PC-9 (cell line): Measurements from ENCODE around the gene PCGF1. TPM values are rescaled to one million over a fixed set of nuclear protein-coding genes. Genes with fewer than 3 reads are reported as not detected.

Experiments used
- BruUV-seq: library from RNA; stranded (reverse); fragments of 400-500 nt; replicated peaks from 2 replicates; lab custom pipeline; 2021; lab: Mats Ljungman, UMichigan
- CTCF ChIA-PET: fragments of 300-600 bp; sonication (Branson Sonifier 250); formaldehyde crosslinking; loops from one replicate; lab custom pipeline; 2022; ENCODE audit warnings: antibody characterized with exemption; lab: Charles Lee
- POLR2A ChIA-PET: fragments of 300-600 bp; sonication (Branson Sonifier 250); formaldehyde crosslinking; loops from one replicate; lab custom pipeline; 2022; ENCODE audit warnings: antibody characterized with exemption; ENCODE audit not compliant: unreplicated experiment; lab: Charles Lee
- DNase-seq, 2 experiments: peaks; one replicate each; pipeline versions ENCODE4 v3.0.0 to v3.0.0-alpha.2; 2015 to 2022; ENCODE audit warnings: mixed read lengths in 1 of 2
- H2AFZ ChIP-seq: fragments of 200-600 bp; sonication (generic); 2 replicates; pipeline ENCODE4 v1.8.1; 2017; ENCODE audit warnings: antibody characterized with exemption
- H3F3A ChIP-seq: fragments of 200-600 bp; sonication (generic); 2 replicates; pipeline ENCODE4 v1.8.1; 2017; ENCODE audit warnings: antibody characterized with exemption, mild to moderate bottlenecking, low read depth; ENCODE audit not compliant: insufficient read depth
- H3K27ac ChIP-seq: fragments of 200-600 bp; sonication (generic); 2 replicates; pipeline ENCODE4 v1.6.1; 2016; ENCODE audit warnings: mixed run types
- H3K27me3 ChIP-seq: fragments of 200-600 bp; sonication (generic); 2 replicates; pipeline ENCODE4 v1.6.1; 2016; ENCODE audit warnings: low read depth, mixed run types; ENCODE audit not compliant: insufficient read depth
- H3K36me3 ChIP-seq: fragments of 200-600 bp; sonication (generic); 2 replicates; pipeline ENCODE4 v1.6.1; 2016; ENCODE audit warnings: low read depth, mixed run types
- H3K4me1 ChIP-seq: fragments of 200-600 bp; sonication (generic); replicated peaks from 2 replicates; pipeline ENCODE4 v1.6.1; 2016; ENCODE audit warnings: mixed run types; ENCODE audit not compliant: insufficient read depth
- H3K4me2 ChIP-seq: fragments of 200-600 bp; sonication (generic); 2 replicates; pipeline ENCODE4 v1.6.1; 2017; ENCODE audit warnings: mixed run types
- H3K4me3 ChIP-seq: fragments of 200-600 bp; sonication (generic); 2 replicates; pipeline ENCODE4 v1.6.1; 2016; ENCODE audit warnings: mixed run types
- H3K79me2 ChIP-seq: fragments of 200-600 bp; sonication (generic); 2 replicates; pipeline ENCODE4 v1.6.1; 2017; ENCODE audit warnings: low read depth, mixed run types
- H3K9me2 ChIP-seq: fragments of 200-600 bp; sonication (generic); 2 replicates; pipeline ENCODE4 v1.8.1; 2017; ENCODE audit warnings: mild to moderate bottlenecking; ENCODE audit not compliant: insufficient read depth
- H3K9me3 ChIP-seq: fragments of 200-600 bp; sonication (generic); 2 replicates; pipeline ENCODE4 v1.8.1; 2016; ENCODE audit warnings: low read depth; ENCODE audit not compliant: insufficient read depth
- H4K20me1 ChIP-seq: fragments of 200-600 bp; sonication (generic); 2 replicates; pipeline ENCODE4 v1.8.1; 2017; ENCODE audit not compliant: insufficient read depth
- CTCF ChIP-seq: fragments of 200-600 bp; sonication (generic); conservative IDR thresholded peaks from 2 replicates; pipeline ENCODE4 v1.6.1; 2017; ENCODE audit warnings: mixed run types, antibody characterized with exemption, mild to moderate bottlenecking, moderate library complexity
- EZH2 ChIP-seq: fragments of 200-600 bp; sonication (generic); IDR thresholded peaks from 2 replicates; pipeline ENCODE4 v1.8.0; 2017; ENCODE audit warnings: antibody characterized with exemption, low read depth
- intact Hi-C: fragments of 100-400 bp; cut with micrococcal nuclease; formaldehyde crosslinking; loops from one replicate; pipeline ENCODE4 v1.10.0; 2022; ENCODE audit not compliant: unreplicated experiment
- total RNA-seq: library from RNA; stranded (reverse); gene quantifications from 2 replicates; pipeline ENCODE4 v1.2.3, GENCODE V29; 2021

Gene PCGF1
- total RNA-seq, 1 experiment from 2014 or later: 31.3 TPM

GRCh38 chr2:74525717-74526648 is 18.5 kb upstream of the PCGF1 start, which contains the start of gene DQX1:
Gene DQX1, minus strand, starts transcription at chr2:74526231. Its CDS starts 502 bp downstream, at chr2:74525729.
- no TSS peak for BruUV-seq
- H2AFZ ChIP-seq: no peak within 1 kb of the TSS
- no peak within 1 kb of the TSS for H3K27ac ChIP-seq
- ChIA-PET POLR2A (interaction anchor here (0.5 kb wide), 1 partner anchor 60 kb away, joined by 7 read pairs; no protein-coding TSS in a partner anchor), CTCF (no interaction called here)
- DNase-seq: peak in 1 of 2 experiments; percentile 69
- intact Hi-C loops: no loop called here
- H3K27me3 ChIP-seq: no peaks in the 10 kb centered on the region
- H3K4me2 ChIP-seq: no peak within 1 kb of the TSS
- H4K20me1 ChIP-seq: peaks cover 9% of the 10 kb centered on the region; the same call in 1 of the 2 replicates
- H3K36me3 ChIP-seq: peaks cover 18% of the 10 kb centered on the region
- no peak within 1 kb of the TSS for H3K4me3 ChIP-seq
- peaks cover 32% of the 10 kb centered on the region for H3K79me2 ChIP-seq
- H3F3A ChIP-seq: peaks cover 6% of the 10 kb centered on the region; the same call in 1 of the 2 replicates
- no peaks in the 10 kb centered on the region for H3K9me2 ChIP-seq
- peaks cover 15% of the 10 kb centered on the region for H3K4me1 ChIP-seq
- no peaks in the 10 kb centered on the region for H3K9me3 ChIP-seq
- no peak for TF ChIP-seq EZH2
- no peak for TF ChIP-seq CTCF

- H3K4me3 ChIP-seq: no peak overlapping the region
- H3K4me1 ChIP-seq: peaks cover 10% of the 10 kb centered on the region
- no peaks in the 10 kb centered on the region for H3K9me2 ChIP-seq
- peaks cover 27% of the 10 kb centered on the region for H3K79me2 ChIP-seq
- H3K36me3 ChIP-seq: peaks cover 18% of the 10 kb centered on the region
- no peaks in the 10 kb centered on the region for H3K9me3 ChIP-seq
- no peak overlapping the region for H3K4me2 ChIP-seq
- H2AFZ ChIP-seq: no peak overlapping the region
- H3K27me3 ChIP-seq: no peaks in the 10 kb centered on the region
- H3F3A ChIP-seq: peaks cover 6% of the 10 kb centered on the region; the same call in 1 of the 2 replicates
- no peak overlapping the region for H3K27ac ChIP-seq
- no TSS peak for BruUV-seq
- ChIA-PET POLR2A (no interaction called here), CTCF (no interaction called here)
- intact Hi-C loops: no loop called here
- H4K20me1 ChIP-seq: peaks cover 9% of the 10 kb centered on the region; the same call in 1 of the 2 replicates
- no peak for DNase-seq
- TF ChIP-seq CTCF (no peak), EZH2 (no peak)
These were observed 17.6 kb upstream of the PCGF1 start for GRCh38 chr2:74524955-74525716.

GRCh38 chr2:74524005-74524404 is 16.5 kb upstream of the PCGF1 start:
- Histone ChIP-seq H4K20me1 (peaks cover 9% of the 10 kb centered on the region; the same call in 1 of the 2 replicates), H3K9me2 (no peaks in the 10 kb centered on the region), H3K4me1 (peaks cover 10% of the 10 kb centered on the region), H3K27ac (no peak overlapping the region), H3K9me3 (no peaks in the 10 kb centered on the region), H3K27me3 (no peaks in the 10 kb centered on the region), H3K36me3 (peaks cover 18% of the 10 kb centered on the region), H3K79me2 (peaks cover 23% of the 10 kb centered on the region), H2AFZ (no peak overlapping the region), H3K4me3 (no peak overlapping the region), H3F3A (peaks cover 6% of the 10 kb centered on the region; the same call in 1 of the 2 replicates), H3K4me2 (no peak overlapping the region)
- CTCF ChIA-PET: no interaction called here
- intact Hi-C loops: no loop called here
- POLR2A ChIA-PET: no interaction called here
- BruUV-seq: no TSS peak
- TF ChIP-seq EZH2 (no peak), CTCF (no peak)
- DNase-seq: no peak
